Measurements from ENCODE around the gene MARF1.

DNA sequence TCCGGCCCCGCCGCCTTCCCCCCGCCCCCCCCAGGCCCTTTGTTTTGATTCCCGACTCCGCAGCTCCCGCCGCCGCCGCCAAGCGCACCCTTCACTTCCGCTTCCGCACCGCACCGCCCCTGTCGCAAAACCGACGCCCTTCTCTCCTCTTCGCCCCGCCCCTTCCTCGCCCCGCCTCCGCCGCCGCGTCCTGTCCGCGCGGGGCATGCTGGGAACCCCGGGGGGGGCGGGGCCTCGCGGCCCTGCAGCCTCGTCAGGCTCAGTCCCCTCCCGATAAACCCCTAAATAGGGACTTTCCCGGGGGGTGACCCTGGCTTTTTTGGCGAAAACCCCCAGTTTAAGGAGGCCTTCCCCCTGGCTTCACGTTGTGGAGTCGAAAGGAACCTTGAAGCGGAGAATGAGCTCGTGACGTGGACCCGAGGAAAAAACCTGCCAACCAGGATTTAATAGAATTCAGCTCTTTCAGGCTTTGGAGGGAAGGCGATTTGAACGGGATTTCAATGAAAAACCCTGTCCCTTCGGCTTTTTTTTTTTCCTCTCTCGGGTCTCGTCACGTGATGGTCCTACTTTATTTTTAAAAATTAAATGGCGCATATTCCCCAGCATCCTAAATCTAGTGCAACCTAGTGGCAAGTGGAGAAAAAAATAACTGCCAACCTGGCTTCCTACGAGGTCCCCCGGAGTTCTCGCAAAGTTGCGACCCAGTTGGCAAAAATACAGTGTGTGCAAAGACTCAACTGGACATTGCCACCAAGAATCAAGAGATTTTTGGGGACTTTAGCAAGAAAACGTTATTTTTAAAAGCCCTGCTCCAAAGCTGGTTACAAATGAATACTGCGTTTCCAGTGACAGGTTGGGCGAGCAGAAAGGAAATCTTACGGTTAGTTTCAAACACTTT is at the start of gene MARF1:
- TF ChIP-seq, protein P1, sequence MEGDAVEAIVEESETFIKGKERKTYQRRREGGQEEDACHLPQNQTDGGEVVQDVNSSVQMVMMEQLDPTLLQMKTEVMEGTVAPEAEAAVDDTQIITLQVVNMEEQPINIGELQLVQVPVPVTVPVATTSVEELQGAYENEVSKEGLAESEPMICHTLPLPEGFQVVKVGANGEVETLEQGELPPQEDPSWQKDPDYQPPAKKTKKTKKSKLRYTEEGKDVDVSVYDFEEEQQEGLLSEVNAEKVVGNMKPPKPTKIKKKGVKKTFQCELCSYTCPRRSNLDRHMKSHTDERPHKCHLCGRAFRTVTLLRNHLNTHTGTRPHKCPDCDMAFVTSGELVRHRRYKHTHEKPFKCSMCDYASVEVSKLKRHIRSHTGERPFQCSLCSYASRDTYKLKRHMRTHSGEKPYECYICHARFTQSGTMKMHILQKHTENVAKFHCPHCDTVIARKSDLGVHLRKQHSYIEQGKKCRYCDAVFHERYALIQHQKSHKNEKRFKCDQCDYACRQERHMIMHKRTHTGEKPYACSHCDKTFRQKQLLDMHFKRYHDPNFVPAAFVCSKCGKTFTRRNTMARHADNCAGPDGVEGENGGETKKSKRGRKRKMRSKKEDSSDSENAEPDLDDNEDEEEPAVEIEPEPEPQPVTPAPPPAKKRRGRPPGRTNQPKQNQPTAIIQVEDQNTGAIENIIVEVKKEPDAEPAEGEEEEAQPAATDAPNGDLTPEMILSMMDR (IDR thresholded peaks at IDR 0.05), result peak; percentile 49
- no peak for TF ChIP-seq EZH2 (IDR thresholded peaks at IDR 0.05)

Measured in neural progenitor cell (in vitro differentiated cells).